ENCODE measurements around the gene FAM229A. TPM values are rescaled to one million over a fixed set of nuclear protein-coding genes. Genes with fewer than 3 reads are reported as not detected.

Gene FAM229A
- total and polyA plus RNA-seq, 9 of the 15 experiments (the other 6 are each of a cell fraction or from before 2014, with no cell fraction given) = 0.04 to 21.6 (median 7.4) TPM

DNA sequence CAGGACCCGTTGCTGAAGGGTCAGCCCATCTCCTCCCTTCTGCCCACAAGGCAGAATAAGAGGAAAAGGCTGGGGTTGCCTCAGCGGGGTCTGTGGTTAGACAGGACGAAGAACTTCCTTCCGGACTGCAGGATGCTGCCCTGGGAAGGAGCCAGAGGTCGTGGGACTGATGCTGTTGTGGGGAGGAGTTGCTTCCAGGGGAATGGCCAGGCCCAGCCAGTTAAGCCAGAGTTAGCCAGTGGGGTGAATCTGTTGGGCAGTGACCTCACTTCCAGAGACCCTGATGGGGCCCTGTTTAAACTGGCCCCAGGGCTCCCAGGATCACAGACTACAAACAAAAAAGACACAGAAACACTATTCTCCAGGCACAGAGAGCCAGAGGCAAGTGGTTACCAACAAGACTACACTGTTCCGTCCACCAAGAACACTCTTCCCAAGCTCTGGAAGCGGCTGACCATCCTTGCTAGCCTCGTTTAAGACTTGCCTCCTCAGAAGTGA is 13.0 kb downstream of the FAM229A start:
- intact Hi-C loops (cut with micrococcal nuclease) (no loop called here), in situ Hi-C loops (cut with MboI) (no loop called here)
- Histone ChIP-seq H4K20me1 (replicated peaks; ENCODE audit: control insufficient read depth, insufficient read depth, low read length) (no peaks in the 10 kb centered on the region), H3K27me3 (ENCODE audit: control insufficient read depth in 2 of 2, insufficient read depth in 2 of 2, low read length in 2 of 2) (no peaks in the 10 kb centered on the region), H3K9ac (ENCODE audit: insufficient read depth in 1 of 2, low read depth in 2 of 2, low read length in 2 of 2) (peak overlapping the region in 1 of 2 experiments; percentile 23; a peak in 2 of 4 replicates), H2AFZ (ENCODE audit: low read depth, low read length) (no peak overlapping the region), H3K4me2 (ENCODE audit: insufficient read depth, low read length) (no peak overlapping the region), H3K4me1 (replicated peaks in 1 of 2; ENCODE audit: control insufficient read depth in 2 of 2, insufficient read depth in 2 of 2, low read length in 2 of 2) (peaks cover 46 to 61% of the 10 kb centered on the region in 2 experiments), H3K36me3 (ENCODE audit: control insufficient read depth, insufficient read depth, low read length) (peaks cover 7% of the 10 kb centered on the region; the same call in 1 of the 3 replicates), H3K9me3 (replicated peaks; ENCODE audit: control insufficient read depth, insufficient read depth, low read depth, low read length) (no peaks in the 10 kb centered on the region; the same call in 1 of the 2 replicates), H3K9me1 (ENCODE audit: control insufficient read depth, insufficient read depth, low read length) (no peaks in the 10 kb centered on the region), H3K79me2 (ENCODE audit: control insufficient read depth, insufficient read depth, low read length) (peaks cover 12% of the 10 kb centered on the region; the same call in 2 of the 3 replicates), H3K27ac (ENCODE audit: extremely low read depth, low read depth, low read length) (no peak overlapping the region), H3K4me3 (no peak overlapping the region)
- FAIRE-seq = no peak
- ChIA-PET CTCF (ENCODE audit: low intra/inter-chr PET ratio) (no interaction called here), POLR2A (interaction anchor here (1.0 to 5.2 kb wide), 2 partner anchors 13 to 23 kb away, joined by 4 to 59 read pairs; partner anchors contain the start of gene MARCKSL1)
- ATAC-seq = no peak
- no peak for DNase-seq (ENCODE audit: extremely low read depth in 1 of 4, low spot score in 3 of 4)
- no TSS peak for BruUV-seq (replicated peaks)
- TF ChIP-seq GABPA (tag; conservative IDR thresholded peaks at IDR 0.05; ENCODE audit: low read depth) = 0 out of 2 replicates have a peak, but pooled peaks have one; percentile 10
- no peak for TF ChIP-seq JUNB (CRISPR knock-in tag; conservative IDR thresholded peaks at IDR 0.05)
- WGBS (ENCODE audit: insufficient coverage, low coverage, missing lambda C conversion rate) = 60% methylated on average over 8 of the region's 8 CpGs

DNA sequence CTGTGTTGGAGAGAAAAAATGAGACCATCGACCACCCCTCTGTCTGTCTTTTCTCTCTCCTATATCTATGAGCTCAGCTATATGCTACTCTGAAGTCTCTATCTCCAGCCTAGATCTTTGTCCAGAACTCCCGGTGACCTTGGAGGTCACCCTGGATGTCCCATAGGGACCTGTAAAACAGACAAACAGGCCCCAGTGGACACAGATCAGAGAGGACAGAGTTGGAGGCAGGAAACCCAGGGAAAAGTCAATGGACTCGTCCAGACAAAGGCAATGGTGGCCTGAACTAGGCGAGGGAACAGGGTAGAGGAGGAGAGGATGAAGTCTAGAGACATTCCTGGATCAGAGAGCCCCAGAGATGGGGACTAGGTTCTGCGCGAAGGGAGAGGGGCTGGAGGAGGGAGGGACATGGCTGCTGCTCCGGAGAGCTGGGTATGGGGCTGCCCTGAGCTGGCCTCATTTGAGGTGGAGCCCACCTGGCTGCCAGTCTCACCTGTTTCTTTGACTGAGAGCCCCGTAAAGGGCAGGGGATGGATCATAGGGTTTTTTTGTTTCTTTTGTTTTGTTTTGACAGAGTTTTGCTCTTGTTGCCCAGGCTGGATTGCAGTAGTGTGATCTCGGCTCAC is 15.6 kb downstream of the FAM229A start:
- no peak overlapping the region for H3K27ac ChIP-seq (ENCODE audit: extremely low read depth, low read depth, low read length)
- no peak overlapping the region for H3K4me3 ChIP-seq
- ATAC-seq = no peak
- in situ Hi-C loops (cut with MboI) (no loop called here), intact Hi-C loops (cut with micrococcal nuclease) (no loop called here)
- peak overlapping the region; percentile 93 for H2AFZ ChIP-seq (ENCODE audit: low read depth, low read length)
- peak overlapping the region; percentile 13; the same call in 1 of the 2 replicates for H3K4me2 ChIP-seq (ENCODE audit: insufficient read depth, low read length)
- H3K36me3 ChIP-seq (ENCODE audit: control insufficient read depth, insufficient read depth, low read length) = no peaks in the 10 kb centered on the region
- no peaks in the 10 kb centered on the region; the same call in 1 of the 2 replicates for H3K9me3 ChIP-seq (replicated peaks; ENCODE audit: control insufficient read depth, insufficient read depth, low read depth, low read length)
- no peaks in the 10 kb centered on the region for H4K20me1 ChIP-seq (replicated peaks; ENCODE audit: control insufficient read depth, insufficient read depth, low read length)
- H3K79me2 ChIP-seq (ENCODE audit: control insufficient read depth, insufficient read depth, low read length) = peaks cover 2% of the 10 kb centered on the region; the same call in 2 of the 3 replicates
- H3K4me1 ChIP-seq (replicated peaks in 1 of 2; ENCODE audit: control insufficient read depth in 2 of 2, insufficient read depth in 2 of 2, low read length in 2 of 2) = peaks cover 24 to 40% of the 10 kb centered on the region in 2 experiments; a peak in 4 of 5 replicates
- POLR2A ChIA-PET = interaction anchor here (0.5 to 5.2 kb wide), 9 partner anchors 10 to 239 kb away, joined by 3 to 59 read pairs (median 4); partner anchors contain the start of genes KPNA6 and MARCKSL1
- H3K9me1 ChIP-seq (ENCODE audit: control insufficient read depth, insufficient read depth, low read length) = no peaks in the 10 kb centered on the region
- no peak for DNase-seq (ENCODE audit: extremely low read depth in 1 of 4, low spot score in 3 of 4)
- CTCF ChIA-PET (ENCODE audit: low intra/inter-chr PET ratio) = no interaction called here
- no TSS peak for BruUV-seq (replicated peaks)
- 58% methylated on average over 9 of the region's 9 CpGs for WGBS (ENCODE audit: insufficient coverage, low coverage, missing lambda C conversion rate)
- H3K9ac ChIP-seq (ENCODE audit: insufficient read depth in 1 of 2, low read depth in 2 of 2, low read length in 2 of 2) = peak overlapping the region in 1 of 2 experiments; percentile 2; a peak in 1 of 4 replicates
- no peaks in the 10 kb centered on the region for H3K27me3 ChIP-seq (ENCODE audit: control insufficient read depth in 2 of 2, insufficient read depth in 2 of 2, low read length in 2 of 2)
- FAIRE-seq = no peak
- TF ChIP-seq NR2C1 (IDR thresholded peaks at IDR 0.05) (no peak), NR2C1 (tag; IDR thresholded peaks at IDR 0.05) (0 out of 2 replicates have a peak, but pooled peaks have one; percentile 13), ELF2 (CRISPR knock-in tag; IDR thresholded peaks at IDR 0.05) (peak; percentile 33; the same call in 1 of the 2 replicates)
- TF ChIP-seq, protein P1, sequence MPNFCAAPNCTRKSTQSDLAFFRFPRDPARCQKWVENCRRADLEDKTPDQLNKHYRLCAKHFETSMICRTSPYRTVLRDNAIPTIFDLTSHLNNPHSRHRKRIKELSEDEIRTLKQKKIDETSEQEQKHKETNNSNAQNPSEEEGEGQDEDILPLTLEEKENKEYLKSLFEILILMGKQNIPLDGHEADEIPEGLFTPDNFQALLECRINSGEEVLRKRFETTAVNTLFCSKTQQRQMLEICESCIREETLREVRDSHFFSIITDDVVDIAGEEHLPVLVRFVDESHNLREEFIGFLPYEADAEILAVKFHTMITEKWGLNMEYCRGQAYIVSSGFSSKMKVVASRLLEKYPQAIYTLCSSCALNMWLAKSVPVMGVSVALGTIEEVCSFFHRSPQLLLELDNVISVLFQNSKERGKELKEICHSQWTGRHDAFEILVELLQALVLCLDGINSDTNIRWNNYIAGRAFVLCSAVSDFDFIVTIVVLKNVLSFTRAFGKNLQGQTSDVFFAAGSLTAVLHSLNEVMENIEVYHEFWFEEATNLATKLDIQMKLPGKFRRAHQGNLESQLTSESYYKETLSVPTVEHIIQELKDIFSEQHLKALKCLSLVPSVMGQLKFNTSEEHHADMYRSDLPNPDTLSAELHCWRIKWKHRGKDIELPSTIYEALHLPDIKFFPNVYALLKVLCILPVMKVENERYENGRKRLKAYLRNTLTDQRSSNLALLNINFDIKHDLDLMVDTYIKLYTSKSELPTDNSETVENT (CRISPR knock-in tag; IDR thresholded peaks at IDR 0.05) = 0 out of 2 replicates have a peak, but pooled peaks have one; percentile 11
- TF ChIP-seq, protein P2, sequence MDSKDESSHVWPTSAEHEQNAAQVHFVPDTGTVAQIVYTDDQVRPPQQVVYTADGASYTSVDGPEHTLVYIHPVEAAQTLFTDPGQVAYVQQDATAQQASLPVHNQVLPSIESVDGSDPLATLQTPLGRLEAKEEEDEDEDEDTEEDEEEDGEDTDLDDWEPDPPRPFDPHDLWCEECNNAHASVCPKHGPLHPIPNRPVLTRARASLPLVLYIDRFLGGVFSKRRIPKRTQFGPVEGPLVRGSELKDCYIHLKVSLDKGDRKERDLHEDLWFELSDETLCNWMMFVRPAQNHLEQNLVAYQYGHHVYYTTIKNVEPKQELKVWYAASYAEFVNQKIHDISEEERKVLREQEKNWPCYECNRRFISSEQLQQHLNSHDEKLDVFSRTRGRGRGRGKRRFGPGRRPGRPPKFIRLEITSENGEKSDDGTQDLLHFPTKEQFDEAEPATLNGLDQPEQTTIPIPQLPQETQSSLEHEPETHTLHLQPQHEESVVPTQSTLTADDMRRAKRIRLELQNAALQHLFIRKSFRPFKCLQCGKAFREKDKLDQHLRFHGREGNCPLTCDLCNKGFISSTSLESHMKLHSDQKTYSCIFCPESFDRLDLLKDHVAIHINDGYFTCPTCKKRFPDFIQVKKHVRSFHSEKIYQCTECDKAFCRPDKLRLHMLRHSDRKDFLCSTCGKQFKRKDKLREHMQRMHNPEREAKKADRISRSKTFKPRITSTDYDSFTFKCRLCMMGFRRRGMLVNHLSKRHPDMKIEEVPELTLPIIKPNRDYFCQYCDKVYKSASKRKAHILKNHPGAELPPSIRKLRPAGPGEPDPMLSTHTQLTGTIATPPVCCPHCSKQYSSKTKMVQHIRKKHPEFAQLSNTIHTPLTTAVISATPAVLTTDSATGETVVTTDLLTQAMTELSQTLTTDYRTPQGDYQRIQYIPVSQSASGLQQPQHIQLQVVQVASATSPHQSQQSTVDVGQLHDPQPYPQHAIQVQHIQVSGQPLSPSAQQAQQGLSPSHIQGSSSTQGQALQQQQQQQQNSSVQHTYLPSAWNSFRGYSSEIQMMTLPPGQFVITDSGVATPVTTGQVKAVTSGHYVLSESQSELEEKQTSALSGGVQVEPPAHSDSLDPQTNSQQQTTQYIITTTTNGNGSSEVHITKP (IDR thresholded peaks at IDR 0.05; ENCODE audit: partially characterized antibody) = peak; percentile 63

Measured in K562 (cell line).